Measurements from ENCODE around the gene EDC3.

DNA sequence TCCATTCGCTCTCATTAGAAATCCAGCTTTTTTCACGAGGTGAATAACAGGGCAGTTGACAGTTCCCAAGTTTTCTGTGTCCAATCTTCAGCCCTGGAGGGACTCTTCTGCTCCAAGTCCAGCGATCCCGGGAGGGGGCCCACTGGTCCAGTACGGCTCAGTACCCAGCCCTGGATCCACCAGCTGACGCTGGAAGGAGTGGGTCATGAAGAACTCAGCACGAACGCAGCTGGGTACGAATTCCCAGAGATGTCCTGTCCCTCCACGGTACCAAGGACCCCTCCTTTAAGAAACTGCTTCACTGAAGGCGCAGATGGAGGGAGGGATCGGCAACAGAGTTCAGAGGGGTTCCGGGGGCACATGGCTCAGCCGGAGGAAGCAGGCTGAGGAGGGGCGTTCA, 96.7 kb downstream of the EDC3 start:
- TF ChIP-seq POLR2A (IDR thresholded peaks at IDR 0.05) = no peak
- TF ChIP-seq, protein P1, sequence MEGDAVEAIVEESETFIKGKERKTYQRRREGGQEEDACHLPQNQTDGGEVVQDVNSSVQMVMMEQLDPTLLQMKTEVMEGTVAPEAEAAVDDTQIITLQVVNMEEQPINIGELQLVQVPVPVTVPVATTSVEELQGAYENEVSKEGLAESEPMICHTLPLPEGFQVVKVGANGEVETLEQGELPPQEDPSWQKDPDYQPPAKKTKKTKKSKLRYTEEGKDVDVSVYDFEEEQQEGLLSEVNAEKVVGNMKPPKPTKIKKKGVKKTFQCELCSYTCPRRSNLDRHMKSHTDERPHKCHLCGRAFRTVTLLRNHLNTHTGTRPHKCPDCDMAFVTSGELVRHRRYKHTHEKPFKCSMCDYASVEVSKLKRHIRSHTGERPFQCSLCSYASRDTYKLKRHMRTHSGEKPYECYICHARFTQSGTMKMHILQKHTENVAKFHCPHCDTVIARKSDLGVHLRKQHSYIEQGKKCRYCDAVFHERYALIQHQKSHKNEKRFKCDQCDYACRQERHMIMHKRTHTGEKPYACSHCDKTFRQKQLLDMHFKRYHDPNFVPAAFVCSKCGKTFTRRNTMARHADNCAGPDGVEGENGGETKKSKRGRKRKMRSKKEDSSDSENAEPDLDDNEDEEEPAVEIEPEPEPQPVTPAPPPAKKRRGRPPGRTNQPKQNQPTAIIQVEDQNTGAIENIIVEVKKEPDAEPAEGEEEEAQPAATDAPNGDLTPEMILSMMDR (IDR thresholded peaks at IDR 0.05) = no peak

Measured in heart left ventricle (tissue), 13 donors.